ENCODE data around the gene DENND5A. TPM values are rescaled to one million over a fixed set of nuclear protein-coding genes. Genes with fewer than 3 reads are reported as not detected.
"Not testable (repeated sequence)": the region's sequence is repeated elsewhere in the genome, so short reads cannot be mapped to it uniquely, and the experiment has no call there.

Gene DENND5A
- total RNA-seq, 2 experiments from 2014 or later = 74.3 to 75.2 TPM

- DNase-seq; H3K4me3 Mint-ChIP-seq; ATAC-seq (ENCODE audit: low read depth); H3K9me3 Mint-ChIP-seq; H3K27me3 Mint-ChIP-seq; POLR2A ChIA-PET: not testable (repeated sequence)
- peaks cover 45% of the 10 kb centered on the region for H3K4me1 Mint-ChIP-seq
- peaks cover 19% of the 10 kb centered on the region for H3K36me3 Mint-ChIP-seq
- peak overlapping the region; percentile 48 for H3K27ac Mint-ChIP-seq
These were observed 6.9 kb downstream of the DENND5A start for GRCh38 chr11:9258279-9258678.

DNA sequence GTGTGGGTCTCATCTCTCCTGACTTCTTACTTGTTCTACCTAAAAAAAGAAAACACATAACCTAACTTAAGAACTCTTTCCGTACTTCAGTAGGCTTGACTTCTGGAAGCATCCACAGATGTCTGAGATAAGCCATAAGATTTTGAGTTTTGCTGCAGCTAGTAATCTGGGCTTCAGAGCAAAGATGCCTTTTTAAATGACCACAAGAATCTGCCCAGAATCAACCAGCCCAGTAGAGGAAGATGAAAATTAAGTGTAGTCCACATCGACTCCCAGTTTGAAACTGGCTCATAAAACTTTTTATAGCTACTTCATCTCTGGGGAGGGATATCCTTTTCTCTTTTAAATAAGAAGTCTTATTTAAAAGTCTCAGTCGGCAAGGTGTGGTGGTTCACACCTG, 10.7 kb downstream of the DENND5A start:
- no peak for ATAC-seq (ENCODE audit: low read depth)
- POLR2A ChIA-PET = interaction anchor here (2.0 kb wide), 1 partner anchor 10 kb away, joined by 8 read pairs; the partner anchor contains the start of gene DENND5A
- peaks cover 26% of the 10 kb centered on the region for H3K36me3 Mint-ChIP-seq
- no peak overlapping the region for H3K27ac Mint-ChIP-seq
- H3K27me3 Mint-ChIP-seq = no peaks in the 10 kb centered on the region
- no peak for DNase-seq
- no peak overlapping the region for H3K4me3 Mint-ChIP-seq
- H3K9me3 Mint-ChIP-seq = peaks cover 2% of the 10 kb centered on the region
- H3K4me1 Mint-ChIP-seq = peaks cover 40% of the 10 kb centered on the region

- Mint-ChIP-seq H3K36me3 (peaks cover 23% of the 10 kb centered on the region), H3K27me3 (no peaks in the 10 kb centered on the region), H3K4me1 (peaks cover 41% of the 10 kb centered on the region), H3K9me3 (no peaks in the 10 kb centered on the region), H3K4me3 (no peak overlapping the region), H3K27ac (peak overlapping the region; percentile 43)
- DNase-seq (no peak), ATAC-seq (ENCODE audit: low read depth) (no peak)
- POLR2A ChIA-PET = interaction anchor here (0.5 to 2.0 kb wide), 2 partner anchors 11 to 288 kb away, joined by 3 to 8 read pairs; partner anchors contain the start of gene DENND5A
These were observed 12.1 kb downstream of the DENND5A start for GRCh38 chr11:9253086-9253485.

DNA sequence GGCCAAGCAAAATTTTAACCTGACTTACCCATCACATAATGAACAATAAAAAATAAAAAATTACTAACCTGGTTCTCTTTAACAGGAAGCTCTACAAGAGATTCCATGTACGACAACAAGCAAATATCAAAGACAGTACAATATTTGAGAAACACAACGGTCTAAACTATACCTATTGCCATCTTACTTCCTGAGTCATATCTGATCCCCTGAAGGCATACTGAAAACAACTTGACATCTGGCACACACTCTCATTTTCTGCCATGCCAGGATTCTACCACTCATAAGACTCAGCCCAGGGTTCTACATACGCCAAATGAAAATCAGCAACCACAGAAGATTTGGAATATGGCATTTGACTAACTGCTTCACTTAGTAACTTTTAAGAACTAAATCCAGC, 13.8 kb downstream of the DENND5A start:
- peaks cover 28% of the 10 kb centered on the region for H3K36me3 Mint-ChIP-seq

DNA sequence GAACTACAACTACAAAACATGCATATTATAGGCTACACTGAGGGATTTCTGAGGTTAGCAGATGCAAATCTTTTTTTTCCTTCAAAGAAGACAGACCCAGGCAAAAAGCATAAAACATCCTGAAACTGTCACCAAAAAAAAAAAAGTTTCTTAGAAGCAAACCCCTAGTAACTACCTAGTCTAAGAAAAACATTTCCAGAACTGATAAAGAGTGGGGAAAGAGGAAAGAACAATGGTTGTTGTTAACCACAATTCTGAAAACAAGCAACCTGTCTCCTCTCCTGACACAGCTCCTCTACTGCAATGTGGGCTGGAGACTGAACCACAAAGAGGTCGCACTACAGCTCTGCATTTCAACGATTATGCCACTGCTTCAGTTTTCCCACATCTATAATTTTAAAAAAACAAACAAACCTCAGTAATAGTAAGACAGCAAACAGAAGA, 15.0 kb downstream of the DENND5A start:
- Mint-ChIP-seq H3K36me3 (peaks cover 22% of the 10 kb centered on the region), H3K27me3 (no peaks in the 10 kb centered on the region), H3K27ac (peak overlapping the region; percentile 31), H3K4me3 (peak overlapping the region; percentile 57), H3K4me1 (peaks cover 55% of the 10 kb centered on the region), H3K9me3 (no peaks in the 10 kb centered on the region)
- no peak for DNase-seq
- POLR2A ChIA-PET = interaction anchor here (0.6 to 2.5 kb wide), 11 partner anchors 10 to 211 kb away, joined by 3 to 11 read pairs (median 3); partner anchors contain the start of genes DENND5A, IPO7 and ZNF143
- ATAC-seq (ENCODE audit: low read depth) = peak; percentile 85

More for the DNA sequence above, 13.8 kb downstream of the DENND5A start:
- Mint-ChIP-seq H3K4me1 (peaks cover 52% of the 10 kb centered on the region), H3K4me3 (peak overlapping the region; percentile 30), H3K27ac (peak overlapping the region; percentile 54), H3K9me3 (no peaks in the 10 kb centered on the region), H3K27me3 (no peaks in the 10 kb centered on the region)
- DNase-seq (no peak), ATAC-seq (ENCODE audit: low read depth) (no peak)
- POLR2A ChIA-PET = interaction anchor here (0.9 to 2.5 kb wide), 4 partner anchors 9 to 41 kb away, joined by 3 to 11 read pairs (median 4); partner anchors contain the start of gene DENND5A

DNA sequence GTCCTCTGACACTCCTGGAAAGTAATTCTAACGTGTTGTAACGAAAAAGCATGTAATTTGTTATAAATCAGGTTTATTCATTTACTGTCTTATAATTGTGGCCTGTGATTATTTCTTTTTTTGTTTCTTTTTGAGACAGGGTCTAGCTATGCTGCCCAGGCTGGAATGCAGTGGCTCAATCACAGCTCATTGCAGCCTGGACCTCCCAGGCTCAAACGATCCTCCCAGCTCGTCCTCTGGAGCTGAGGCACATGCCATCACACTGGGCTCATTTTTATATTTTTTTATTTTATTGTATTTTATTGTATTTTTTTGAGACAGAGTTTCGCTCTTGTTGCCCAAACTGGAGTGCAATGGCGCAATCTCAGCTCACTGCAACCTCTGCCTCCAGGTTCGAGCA, 15.9 kb downstream of the DENND5A start:
- H3K27ac Mint-ChIP-seq = no peak overlapping the region
- H3K4me3 Mint-ChIP-seq = no peak overlapping the region

GRCh38 chr11:9247863-9248262, 17.3 kb downstream of the DENND5A start:
- H3K9me3 Mint-ChIP-seq = no peaks in the 10 kb centered on the region
- peak overlapping the region; percentile 35 for H3K4me3 Mint-ChIP-seq
- H3K27ac Mint-ChIP-seq = no peak overlapping the region
- peaks cover 48% of the 10 kb centered on the region for H3K4me1 Mint-ChIP-seq
- POLR2A ChIA-PET = interaction anchor here (1.2 to 1.3 kb wide), 2 partner anchors 17 to 18 kb away, joined by 3 to 4 read pairs; partner anchors contain the start of gene DENND5A
- no peaks in the 10 kb centered on the region for H3K27me3 Mint-ChIP-seq
- ATAC-seq (ENCODE audit: low read depth) (no peak), DNase-seq (no peak)
- H3K36me3 Mint-ChIP-seq = peaks cover 20% of the 10 kb centered on the region

More for the DNA sequence above, 15.9 kb downstream of the DENND5A start:
- no peaks in the 10 kb centered on the region for H3K27me3 Mint-ChIP-seq
- H3K4me1 Mint-ChIP-seq = peaks cover 49% of the 10 kb centered on the region
- H3K36me3 Mint-ChIP-seq = peaks cover 16% of the 10 kb centered on the region
- H3K9me3 Mint-ChIP-seq = no peaks in the 10 kb centered on the region
- ATAC-seq (ENCODE audit: low read depth) (no peak), DNase-seq (no peak)
- POLR2A ChIA-PET = interaction anchor here (1.4 to 2.5 kb wide), 2 partner anchors 16 to 136 kb away, joined by 3 to 11 read pairs; partner anchors contain the start of genes DENND5A and IPO7

DNA sequence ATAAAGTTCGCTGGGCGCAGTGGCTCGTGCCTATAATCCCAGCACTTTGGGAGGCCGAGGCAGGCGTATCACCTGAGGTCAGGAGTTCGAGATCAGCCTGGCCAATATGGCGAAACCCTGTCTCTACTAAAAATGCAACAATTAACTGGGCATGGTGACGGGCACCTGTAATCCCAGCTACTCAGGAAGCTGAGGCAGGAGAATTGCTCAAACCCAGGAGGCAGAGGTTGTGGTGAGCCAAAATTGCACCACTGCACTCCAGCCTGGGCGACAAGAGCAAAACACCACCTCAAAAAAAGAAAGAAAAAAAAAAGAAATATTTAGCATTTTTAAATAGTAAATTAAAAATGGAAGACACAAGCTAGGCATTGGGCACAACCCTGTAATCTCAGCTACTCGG, 28.9 kb downstream of the DENND5A start:
- H3K36me3 Mint-ChIP-seq = peaks cover 27% of the 10 kb centered on the region
- not testable (repeated sequence) for DNase-seq
- POLR2A ChIA-PET = interaction anchor here (0.9 kb wide), 1 partner anchor 14 kb away, joined by 5 read pairs; no protein-coding TSS in a partner anchor

DNA sequence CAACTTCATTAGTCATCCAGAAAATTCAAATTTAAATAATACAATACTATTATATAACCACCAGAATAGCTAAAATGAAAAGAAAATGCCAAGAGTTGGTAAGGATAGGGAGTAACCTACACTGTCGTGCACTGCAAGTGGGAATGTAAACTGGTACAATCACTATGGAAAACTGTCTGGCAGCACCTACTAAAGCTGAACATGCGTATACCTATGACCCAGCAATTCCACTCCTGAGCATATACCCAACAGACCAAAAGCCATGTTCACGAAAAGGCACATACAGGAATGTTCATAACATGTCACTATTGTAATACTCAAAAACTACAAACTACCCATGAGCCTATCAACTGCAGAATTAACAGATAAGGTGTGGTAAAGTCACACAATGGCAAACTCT, 32.7 kb downstream of the DENND5A start:
- Mint-ChIP-seq H3K36me3 (peaks cover 24% of the 10 kb centered on the region), H3K4me1 (peaks cover 56% of the 10 kb centered on the region), H3K27ac (peak overlapping the region; percentile 5), H3K27me3 (no peaks in the 10 kb centered on the region), H3K9me3 (peaks cover 8% of the 10 kb centered on the region), H3K4me3 (no peak overlapping the region)
- DNase-seq = no peak
- ATAC-seq (ENCODE audit: low read depth) = no peak
- POLR2A ChIA-PET = no interaction called here

More for the DNA sequence above, 28.9 kb downstream of the DENND5A start:
- H3K27ac Mint-ChIP-seq = peak overlapping the region; percentile 50
- not testable (repeated sequence) for ATAC-seq (ENCODE audit: low read depth); H3K9me3 Mint-ChIP-seq; H3K4me3 Mint-ChIP-seq; H3K27me3 Mint-ChIP-seq
- H3K4me1 Mint-ChIP-seq = peaks cover 46% of the 10 kb centered on the region

- H3K9me3 Mint-ChIP-seq = peaks cover 8% of the 10 kb centered on the region
- H3K27ac Mint-ChIP-seq = peak overlapping the region; percentile 89
- peaks cover 51% of the 10 kb centered on the region for H3K4me1 Mint-ChIP-seq
- DNase-seq = no peak
- H3K4me3 Mint-ChIP-seq = peak overlapping the region; percentile 83
- H3K27me3 Mint-ChIP-seq = no peaks in the 10 kb centered on the region
- POLR2A ChIA-PET = interaction anchor here (0.6 kb wide), 2 partner anchors 15 to 34 kb away, joined by 3 read pairs; no protein-coding TSS in a partner anchor
- peak; percentile 58 for ATAC-seq (ENCODE audit: low read depth)
- peaks cover 25% of the 10 kb centered on the region for H3K36me3 Mint-ChIP-seq
These were observed 33.3 kb downstream of the DENND5A start for GRCh38 chr11:9231848-9232177.

GRCh38 chr11:9230296-9230695, 34.9 kb downstream of the DENND5A start:
- peak overlapping the region; percentile 89 for H3K27ac Mint-ChIP-seq
- H3K36me3 Mint-ChIP-seq = peaks cover 28% of the 10 kb centered on the region
- POLR2A ChIA-PET = interaction anchor here (0.6 to 0.9 kb wide), 6 partner anchors 15 to 278 kb away, joined by 3 to 8 read pairs (median 4); no protein-coding TSS in a partner anchor
- H3K9me3 Mint-ChIP-seq = peaks cover 7% of the 10 kb centered on the region
- DNase-seq (no peak), ATAC-seq (ENCODE audit: low read depth) (no peak)
- H3K4me1 Mint-ChIP-seq = peaks cover 49% of the 10 kb centered on the region
- peak overlapping the region; percentile 83 for H3K4me3 Mint-ChIP-seq
- H3K27me3 Mint-ChIP-seq = no peaks in the 10 kb centered on the region

- peaks cover 43% of the 10 kb centered on the region for H3K4me1 Mint-ChIP-seq
- H3K9me3 Mint-ChIP-seq = no peaks in the 10 kb centered on the region
- POLR2A ChIA-PET = no interaction called here
- peaks cover 14% of the 10 kb centered on the region for H3K36me3 Mint-ChIP-seq
- ATAC-seq (ENCODE audit: low read depth) (no peak), DNase-seq (no peak)
- H3K27me3 Mint-ChIP-seq = no peaks in the 10 kb centered on the region
- H3K27ac Mint-ChIP-seq = no peak overlapping the region
- H3K4me3 Mint-ChIP-seq = no peak overlapping the region
These were observed 37.1 kb downstream of the DENND5A start for GRCh38 chr11:9228091-9228490.

DNA sequence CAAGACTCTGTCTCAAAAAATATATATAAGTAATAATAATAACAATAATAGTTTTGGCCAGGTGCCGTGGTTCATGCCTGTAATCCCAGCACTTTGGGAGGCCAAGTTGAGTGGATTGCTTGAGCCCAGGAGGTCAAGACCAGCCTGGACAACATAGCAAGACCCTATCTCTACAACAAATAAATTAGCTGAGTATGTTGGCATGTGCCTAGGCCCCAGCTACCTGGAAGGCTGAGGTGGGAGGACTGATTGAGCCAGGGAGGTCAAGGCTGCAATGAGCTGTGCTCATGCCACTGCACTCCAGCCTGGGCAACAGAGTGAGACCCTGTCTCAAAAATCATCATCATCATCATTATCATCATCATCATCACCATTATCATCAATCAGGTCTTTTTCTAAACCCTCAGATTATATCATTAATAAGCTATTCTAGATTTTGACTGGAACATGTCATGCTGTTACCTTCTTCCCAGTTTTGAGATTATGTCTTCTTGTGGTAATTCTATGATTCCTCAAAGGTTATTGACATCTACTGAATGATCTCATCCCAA, 39.3 kb downstream of the DENND5A start:
- peaks cover 12% of the 10 kb centered on the region for H3K36me3 Mint-ChIP-seq
- H3K9me3 Mint-ChIP-seq = no peaks in the 10 kb centered on the region
- ATAC-seq (ENCODE audit: low read depth) (no peak), DNase-seq (no peak)
- peaks cover 25% of the 10 kb centered on the region for H3K4me1 Mint-ChIP-seq
- POLR2A ChIA-PET = interaction anchor here (0.6 kb wide), 1 partner anchor 58 kb away, joined by 4 read pairs; no protein-coding TSS in a partner anchor
- H3K27ac Mint-ChIP-seq = no peak overlapping the region
- H3K4me3 Mint-ChIP-seq = no peak overlapping the region
- no peaks in the 10 kb centered on the region for H3K27me3 Mint-ChIP-seq

DNA sequence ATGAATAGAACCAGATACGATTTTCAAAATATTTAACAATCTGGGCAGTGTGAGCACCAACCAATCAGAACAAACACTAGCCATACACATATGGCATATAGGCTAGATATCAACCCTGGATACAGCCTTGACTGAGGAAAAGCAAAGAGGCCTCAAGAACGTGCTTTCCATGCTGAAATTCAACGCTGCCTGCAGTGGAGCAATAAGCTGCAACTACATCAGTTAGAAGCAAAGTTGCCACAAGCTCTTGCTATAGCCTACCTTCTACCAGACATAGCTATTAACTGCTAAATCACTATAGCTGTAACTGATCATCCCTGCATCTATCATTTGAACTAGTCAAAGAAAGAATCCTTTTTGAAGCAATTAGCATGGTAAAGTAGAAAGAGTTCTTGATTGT, 42.5 kb downstream of the DENND5A start:
- H3K9me3 Mint-ChIP-seq = no peaks in the 10 kb centered on the region
- peaks cover 11% of the 10 kb centered on the region for H3K4me1 Mint-ChIP-seq
- POLR2A ChIA-PET = interaction anchor here (0.7 kb wide), 1 partner anchor 28 kb away, joined by 3 read pairs; no protein-coding TSS in a partner anchor
- DNase-seq (no peak), ATAC-seq (ENCODE audit: low read depth) (no peak)
- H3K27me3 Mint-ChIP-seq = no peaks in the 10 kb centered on the region
- no peak overlapping the region for H3K27ac Mint-ChIP-seq
- H3K36me3 Mint-ChIP-seq = peaks cover 11% of the 10 kb centered on the region
- H3K4me3 Mint-ChIP-seq = no peak overlapping the region
